Subcutaneous abdominal adipose tissue (tissue), 5 donors: ENCODE measurements around the gene OVCA2.

Experiments used
- H3K27ac ChIP-seq: one replicate; pipeline ENCODE4 v1.7.0; 2013; ENCODE audit warnings: low read depth, mild to moderate bottlenecking, inconsistent platforms, low read length, moderate library complexity
- H3K27me3 ChIP-seq, 5 donors: one replicate each; pipeline ENCODE4 v1.7.0; 2013; ENCODE audit warnings: low read length in 5 of 5, inconsistent platforms in 1 of 5; ENCODE audit not compliant: control insufficient read depth in 5 of 5, insufficient read depth in 4 of 5
- H3K36me3 ChIP-seq, 5 donors: one replicate each; pipeline ENCODE4 v1.7.0; 2013; ENCODE audit warnings: low read length in 5 of 5; ENCODE audit not compliant: control insufficient read depth in 5 of 5, insufficient read depth in 5 of 5
- H3K4me1 ChIP-seq, 5 donors: one replicate each; pipeline ENCODE4 v1.7.0; 2013; ENCODE audit warnings: low read length in 5 of 5, mild to moderate bottlenecking in 3 of 5, moderate library complexity in 1 of 5; ENCODE audit not compliant: control insufficient read depth in 5 of 5, insufficient read depth in 5 of 5
- H3K4me3 ChIP-seq, 5 donors: one replicate each; pipeline ENCODE4 v1.7.0; 2013; ENCODE audit warnings: low read length in 5 of 5, low read depth in 1 of 5
- H3K9ac ChIP-seq, 5 donors: one replicate each; pipeline ENCODE4 v1.7.0; 2013; ENCODE audit warnings: low read length in 5 of 5, mild to moderate bottlenecking in 4 of 5, moderate library complexity in 3 of 5
- H3K9me3 ChIP-seq, 5 donors: one replicate each; pipeline ENCODE4 v1.7.0; 2013; ENCODE audit warnings: low read length in 5 of 5; ENCODE audit not compliant: control insufficient read depth in 5 of 5
- donor health status: healthy.
- donor health status: healthy.
- donor health status: healthy.
- donor health status: healthy.
- donor health status: healthy.

The OVCA2 gene

DNA sequence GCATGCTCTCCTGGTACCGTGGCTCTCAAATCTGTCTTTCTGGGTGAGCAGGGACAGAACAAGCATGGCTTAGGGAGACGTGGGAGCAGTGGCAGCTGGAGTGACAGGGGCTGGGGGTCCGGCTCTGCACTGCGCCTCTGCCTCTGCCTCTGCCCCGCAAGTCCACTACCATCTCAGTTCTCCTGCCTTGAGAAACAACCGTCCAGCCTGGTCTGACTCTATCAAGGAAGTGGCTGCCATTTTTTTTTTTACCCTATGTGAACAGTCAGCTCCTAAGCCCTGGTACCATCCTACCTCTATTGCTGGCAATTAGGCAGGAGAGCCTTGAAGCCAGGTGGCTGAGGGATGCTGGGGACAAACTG is 29.2 kb downstream of the OVCA2 start:
- no peak overlapping the region for H3K4me3 ChIP-seq
- peaks cover 0 to 48% (median 25%) of the 10 kb centered on the region in 5 donors for H3K36me3 ChIP-seq
- peak overlapping the region in 1 of 5 donors; percentile 1 for H3K9ac ChIP-seq
- peak overlapping the region; percentile 80 for H3K27ac ChIP-seq
- H3K9me3 ChIP-seq: no peaks in the 10 kb centered on the region
- no peaks in the 10 kb centered on the region for H3K27me3 ChIP-seq
- peaks cover 16 to 79% (median 41%) of the 10 kb centered on the region in 5 donors for H3K4me1 ChIP-seq

DNA sequence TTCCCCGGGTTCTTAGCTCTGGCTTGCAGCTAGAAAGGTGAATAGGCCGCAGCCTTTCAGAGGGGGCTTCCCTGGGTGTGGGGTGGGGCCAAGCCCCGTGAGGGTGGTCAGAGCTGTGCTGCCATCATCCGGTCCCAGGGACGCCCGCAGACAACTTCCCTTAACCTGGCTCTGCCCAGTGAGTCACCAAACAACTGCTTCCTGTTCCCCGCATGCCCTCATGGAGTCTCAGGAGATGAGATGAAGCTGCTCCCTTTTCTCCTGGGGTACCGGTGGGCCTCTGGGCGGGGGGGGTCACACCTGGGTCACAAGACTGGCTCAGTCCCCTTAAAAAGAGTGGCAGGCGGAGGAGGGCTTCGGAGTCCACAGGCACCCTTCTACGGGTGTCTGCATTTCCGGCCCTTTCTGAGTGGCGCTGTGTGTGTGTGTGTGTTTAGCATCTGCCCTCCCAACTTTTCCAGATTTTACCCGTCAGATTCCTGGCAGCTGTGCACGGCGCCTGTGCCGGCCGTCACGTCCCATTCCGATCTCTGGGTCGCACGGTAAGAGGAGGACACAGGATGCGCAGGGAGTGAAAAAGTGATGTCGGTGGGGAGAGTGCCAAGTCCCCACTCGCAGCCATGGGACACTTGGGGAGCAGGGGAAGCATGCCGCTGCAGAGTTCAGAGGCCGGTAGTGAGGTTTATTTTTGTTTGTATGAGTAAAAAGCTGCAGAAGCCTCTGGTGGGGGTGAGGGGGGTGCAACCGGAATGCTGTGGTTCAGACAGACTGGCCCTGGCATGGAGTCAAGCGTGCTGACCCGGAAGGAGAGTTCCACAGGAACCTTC is 29.8 kb downstream of the OVCA2 start:
- peak overlapping the region in 1 of 5 donors; percentile 1 for H3K9ac ChIP-seq
- H3K9me3 ChIP-seq: no peaks in the 10 kb centered on the region
- H3K36me3 ChIP-seq: peaks cover 0 to 46% (median 24%) of the 10 kb centered on the region in 5 donors
- peak overlapping the region; percentile 80 for H3K27ac ChIP-seq
- no peak overlapping the region for H3K4me3 ChIP-seq
- peaks cover 11 to 79% (median 41%) of the 10 kb centered on the region in 5 donors for H3K4me1 ChIP-seq
- no peaks in the 10 kb centered on the region for H3K27me3 ChIP-seq

DNA sequence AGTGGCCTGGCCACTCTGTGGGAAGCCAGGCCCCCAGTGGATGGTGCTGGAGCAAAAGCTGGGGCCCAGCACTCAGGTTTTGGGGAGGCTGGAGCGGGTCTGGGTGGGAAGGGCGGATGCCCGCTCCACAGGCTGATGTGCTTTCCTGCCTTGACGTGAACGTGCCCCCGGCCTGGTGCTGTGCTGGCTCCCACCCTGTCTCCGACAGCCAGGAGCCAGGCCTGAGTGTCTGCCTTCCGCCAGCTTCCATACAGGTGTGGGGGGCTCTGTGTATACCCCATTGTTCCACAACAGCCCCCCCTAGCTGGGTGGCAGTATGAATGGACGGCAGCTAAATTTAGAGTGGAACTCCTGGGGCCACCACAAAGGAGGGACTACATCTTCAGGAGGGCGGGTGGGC is 33.1 kb downstream of the OVCA2 start:
- Histone ChIP-seq H3K27ac (no peak overlapping the region), H3K36me3 (peaks cover 0 to 58% (median 33%) of the 10 kb centered on the region in 5 donors), H3K9ac (no peak overlapping the region), H3K4me3 (no peak overlapping the region), H3K4me1 (peaks cover 0 to 57% (median 20%) of the 10 kb centered on the region in 5 donors), H3K9me3 (no peaks in the 10 kb centered on the region), H3K27me3 (no peaks in the 10 kb centered on the region)

DNA sequence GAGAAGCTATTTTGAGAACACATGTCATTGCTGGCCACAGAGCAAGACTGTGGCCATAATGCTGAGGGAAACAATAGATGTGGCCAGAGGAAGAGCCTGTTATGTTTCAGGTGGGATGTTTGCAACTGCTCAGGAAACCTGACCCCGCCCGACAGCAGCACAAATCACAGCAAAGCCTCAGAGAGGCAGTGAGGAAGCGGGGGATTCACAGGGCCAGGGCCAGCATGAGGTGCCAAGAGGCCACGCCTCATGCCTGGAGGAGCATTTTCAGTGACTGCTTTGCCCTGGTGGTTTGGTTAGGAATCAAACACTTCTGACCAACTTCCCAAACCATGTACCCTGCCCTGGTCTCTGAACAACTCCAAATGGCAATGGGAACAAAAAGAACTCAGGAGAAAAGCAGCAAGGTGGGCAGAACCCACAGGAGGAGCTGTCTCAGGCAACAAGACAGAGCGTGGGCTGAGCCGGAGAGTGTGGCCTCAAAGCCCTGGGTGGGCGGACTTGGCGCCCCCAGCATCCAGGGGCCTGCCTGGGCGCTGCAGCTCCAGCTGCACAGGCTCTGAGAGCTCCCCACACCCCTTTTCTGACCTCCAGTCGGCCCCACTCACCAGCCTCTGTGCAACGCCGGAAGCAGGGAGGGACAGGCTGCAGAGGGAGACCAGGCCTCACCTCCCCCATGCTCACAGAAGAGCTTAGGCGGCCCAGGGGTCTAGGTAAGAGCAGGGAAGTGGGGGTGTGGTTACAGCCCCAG is 33.7 kb downstream of the OVCA2 start:
- Histone ChIP-seq H3K9ac (peak overlapping the region in 2 of 5 donors; percentile 2 to 43), H3K36me3 (peaks cover 0 to 62% (median 34%) of the 10 kb centered on the region in 5 donors), H3K4me3 (no peak overlapping the region), H3K27me3 (no peaks in the 10 kb centered on the region), H3K9me3 (no peaks in the 10 kb centered on the region), H3K4me1 (peaks cover 0 to 51% (median 20%) of the 10 kb centered on the region in 5 donors), H3K27ac (peak overlapping the region; percentile 60)

DNA sequence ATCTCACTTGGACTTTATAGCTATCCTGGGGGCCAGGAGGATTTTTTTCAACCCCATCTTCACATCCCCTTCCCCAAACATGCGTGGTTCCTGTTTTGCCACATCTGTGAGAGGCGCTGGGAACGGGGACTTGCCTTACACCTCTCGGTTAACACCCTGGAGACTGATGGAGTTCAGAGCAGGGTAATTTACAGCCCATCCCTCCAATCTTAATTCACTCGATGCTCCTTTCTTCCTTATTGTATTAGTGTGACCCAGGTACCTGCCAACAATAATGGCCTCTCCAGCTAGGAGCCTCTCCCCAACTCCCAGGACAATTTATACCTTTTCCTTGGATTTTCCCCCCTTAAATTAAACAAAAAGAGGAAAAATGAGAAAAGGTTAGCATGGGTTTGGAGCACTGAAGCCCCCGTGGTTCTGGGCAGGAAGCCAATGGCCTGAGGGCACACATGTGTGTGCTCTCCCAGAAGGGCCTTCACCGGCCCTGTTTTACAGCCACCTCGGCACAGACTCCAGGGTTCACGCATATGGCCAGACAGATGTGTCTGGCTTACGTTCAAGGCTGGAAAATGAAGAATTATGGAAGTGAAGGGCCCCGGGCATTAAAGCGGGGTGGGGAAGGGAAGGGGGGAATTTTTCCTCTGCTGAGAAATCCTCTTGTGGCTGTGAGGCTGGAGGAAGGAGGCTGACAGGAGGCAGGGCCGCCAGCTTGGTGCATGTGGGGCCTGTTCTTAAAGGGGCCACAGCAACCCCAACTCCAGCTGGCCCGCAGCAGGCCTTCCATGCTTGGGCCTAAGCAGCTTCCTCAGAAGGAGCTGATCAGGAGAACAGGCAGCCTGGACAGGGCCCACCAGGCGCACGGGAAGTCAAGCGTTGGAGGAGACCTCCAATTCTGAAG is 34.5 kb downstream of the OVCA2 start:
- no peaks in the 10 kb centered on the region for H3K9me3 ChIP-seq
- H3K4me1 ChIP-seq: peaks cover 0 to 43% (median 20%) of the 10 kb centered on the region in 5 donors
- no peak overlapping the region for H3K4me3 ChIP-seq
- H3K36me3 ChIP-seq: peaks cover 0 to 61% (median 33%) of the 10 kb centered on the region in 5 donors
- H3K27me3 ChIP-seq: no peaks in the 10 kb centered on the region
- peak overlapping the region; percentile 60 for H3K27ac ChIP-seq
- peak overlapping the region in 2 of 5 donors; percentile 32 to 43 for H3K9ac ChIP-seq

DNA sequence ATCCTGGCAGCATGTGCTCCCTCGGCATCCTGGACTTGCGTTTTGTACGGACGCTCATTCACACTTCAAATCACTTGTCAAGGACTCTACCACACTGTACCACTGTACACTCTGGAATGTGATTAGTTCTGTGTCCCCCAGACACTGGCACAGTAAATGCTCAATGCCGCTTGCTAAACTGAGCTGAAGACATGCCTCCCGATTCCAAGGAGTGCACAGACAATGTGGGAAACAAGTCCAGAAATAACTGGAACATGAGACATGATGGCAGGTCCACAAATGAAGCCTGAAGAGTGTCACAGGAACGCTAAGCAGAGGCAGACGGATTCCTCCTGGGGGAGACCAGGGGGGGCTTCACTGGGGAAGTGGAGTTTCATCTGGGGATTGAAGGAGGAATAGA is 35.2 kb downstream of the OVCA2 start:
- Histone ChIP-seq H3K27me3 (no peaks in the 10 kb centered on the region), H3K9me3 (no peaks in the 10 kb centered on the region), H3K9ac (peak overlapping the region in 1 of 5 donors; percentile 32), H3K4me3 (no peak overlapping the region), H3K36me3 (peaks cover 0 to 62% (median 35%) of the 10 kb centered on the region in 5 donors), H3K27ac (no peak overlapping the region), H3K4me1 (peaks cover 0 to 36% (median 20%) of the 10 kb centered on the region in 5 donors)

DNA sequence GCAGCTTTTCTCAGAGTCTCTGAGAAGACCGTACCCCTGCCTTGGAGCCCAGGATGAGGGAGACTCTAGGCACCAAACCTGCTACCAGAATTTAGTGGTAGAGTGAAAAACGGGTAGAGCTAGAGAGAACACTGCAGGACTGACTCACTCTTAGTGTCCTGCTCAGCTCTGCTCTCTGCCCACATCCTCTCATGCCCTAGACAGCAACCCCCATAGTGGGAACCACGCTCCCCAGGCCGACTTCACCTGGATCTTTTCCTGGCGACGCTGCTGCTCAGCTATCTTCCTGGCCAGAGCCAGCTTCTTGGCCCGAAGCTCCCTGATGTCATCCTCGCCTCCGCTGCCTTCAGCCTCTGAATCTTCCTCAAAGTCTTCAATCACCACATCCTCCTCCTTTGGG is 39.7 kb downstream of the OVCA2 start:
- Histone ChIP-seq H3K4me1 (peaks cover 25 to 43% (median 36%) of the 10 kb centered on the region in 5 donors), H3K9ac (no peak overlapping the region), H3K36me3 (peaks cover 0 to 55% (median 39%) of the 10 kb centered on the region in 5 donors), H3K27me3 (no peaks in the 10 kb centered on the region), H3K4me3 (no peak overlapping the region), H3K9me3 (no peaks in the 10 kb centered on the region), H3K27ac (no peak overlapping the region)

DNA sequence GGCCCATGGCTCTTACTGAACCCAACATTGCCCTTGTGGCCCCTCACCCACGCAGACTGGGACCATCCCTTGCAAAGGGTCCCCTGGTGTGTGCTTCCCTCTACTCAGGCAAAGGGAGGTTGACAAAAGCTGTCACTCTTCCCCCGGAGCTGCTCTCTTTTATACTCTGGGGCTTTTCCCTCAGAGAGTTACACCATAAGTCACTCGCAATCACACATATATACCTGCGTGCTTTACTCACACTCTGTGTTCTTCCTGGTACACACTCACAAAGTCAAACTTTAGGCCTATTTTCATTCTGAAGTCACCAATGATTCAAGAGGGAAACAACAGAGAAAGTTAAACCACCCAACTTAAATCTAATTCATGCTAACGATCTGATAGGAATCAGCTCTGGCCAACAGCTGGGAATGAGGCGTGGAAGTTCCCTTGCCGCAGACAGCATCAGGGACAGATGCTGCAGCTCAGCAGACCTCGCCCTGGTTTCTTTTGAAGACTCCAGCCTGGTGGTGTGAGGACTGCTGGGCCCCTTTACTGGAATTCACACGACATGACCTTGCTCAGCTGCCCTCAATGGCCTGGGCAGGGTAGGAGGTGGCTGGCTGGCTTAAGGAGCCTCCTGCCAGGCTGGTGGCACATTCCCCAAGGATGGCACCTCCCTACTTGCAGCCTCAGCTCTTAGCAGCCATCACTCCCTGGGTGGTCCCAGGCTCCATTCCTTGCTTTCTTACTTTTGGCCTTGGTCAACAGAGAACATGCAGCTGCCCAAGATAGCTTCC is 40.4 kb downstream of the OVCA2 start:
- no peaks in the 10 kb centered on the region for H3K9me3 ChIP-seq
- H3K9ac ChIP-seq: no peak overlapping the region
- H3K4me1 ChIP-seq: peaks cover 28 to 48% (median 41%) of the 10 kb centered on the region in 5 donors
- H3K4me3 ChIP-seq: no peak overlapping the region
- H3K27ac ChIP-seq: no peak overlapping the region
- H3K27me3 ChIP-seq: no peaks in the 10 kb centered on the region
- H3K36me3 ChIP-seq: peaks cover 0 to 51% (median 33%) of the 10 kb centered on the region in 5 donors

DNA sequence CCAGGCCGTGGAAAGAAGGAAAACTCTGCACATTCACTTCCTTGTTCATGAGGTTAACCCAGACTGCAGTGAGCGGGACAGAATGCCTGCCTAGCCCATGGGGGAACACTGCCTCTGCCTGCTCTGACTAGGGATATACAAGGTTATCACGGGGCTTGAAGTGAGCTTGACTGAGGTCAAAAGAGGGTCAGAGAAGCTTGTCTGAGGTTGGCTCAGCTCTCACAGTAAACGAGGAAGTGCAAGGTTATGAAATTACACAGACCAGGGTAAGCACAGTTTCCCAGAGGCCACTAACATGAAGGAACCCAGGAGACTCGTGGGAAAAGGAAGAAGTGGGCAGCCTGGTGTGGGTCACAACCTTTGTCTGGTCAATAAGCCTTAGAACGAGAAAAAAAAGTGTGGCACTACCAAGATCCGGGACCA is 41.8 kb downstream of the OVCA2 start:
- peak overlapping the region in 3 of 5 donors; percentile 11 to 53 (median 38) for H3K9ac ChIP-seq
- H3K9me3 ChIP-seq: no peaks in the 10 kb centered on the region
- peak overlapping the region; percentile 75 for H3K27ac ChIP-seq
- peaks cover 0 to 39% (median 24%) of the 10 kb centered on the region in 5 donors for H3K36me3 ChIP-seq
- H3K4me3 ChIP-seq: no peak overlapping the region
- H3K27me3 ChIP-seq: no peaks in the 10 kb centered on the region
- H3K4me1 ChIP-seq: peaks cover 37 to 62% (median 55%) of the 10 kb centered on the region in 5 donors
